Astrocyte of the cerebellum (primary cell): Measurements from ENCODE around the gene GMDS.

Source experiments
- DNase-seq: peaks from one replicate; pipeline ENCODE4 v3.0.0-alpha.2; 2011; ENCODE audit warnings: low read depth
- H3K4me3 ChIP-seq: 2 replicates; pipeline ENCODE4 v1.5.1; 2011; ENCODE audit warnings: mild to moderate bottlenecking, low read depth, low read length, moderate library complexity
- in situ Hi-C: cut with HindIII; loops from 2 replicates; pipeline ENCODE4 v1.10.0; 2017; ENCODE audit warnings: low sequenced_read_pairs
- TF ChIP-seq, protein P1 (sequence below): IDR thresholded peaks from 2 replicates; pipeline ENCODE4 v1.5.1; 2012; ENCODE audit warnings: low read length, low read depth, moderate library complexity, mild to moderate bottlenecking; ENCODE audit errors: missing control alignments

Gene GMDS

DNA sequence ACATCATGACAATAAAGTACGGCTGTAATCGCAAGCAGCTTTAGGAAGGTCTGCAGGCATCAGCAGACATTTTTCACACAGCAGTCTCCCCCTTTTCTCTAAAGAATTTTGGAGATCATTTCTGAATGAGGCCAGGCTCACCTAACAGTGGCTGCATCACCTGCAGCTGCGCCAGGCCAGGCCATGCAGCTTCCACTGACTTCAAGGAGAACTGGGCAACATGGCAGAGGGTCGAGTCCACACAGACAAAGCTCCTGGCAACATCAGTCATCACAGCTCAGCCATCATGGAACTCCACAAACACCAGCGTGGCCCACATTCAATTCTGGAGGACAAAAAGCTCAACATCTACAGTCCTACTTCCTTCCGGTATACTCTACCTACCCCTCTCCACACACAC, 653.5 kb downstream of the GMDS start:
- in situ Hi-C loops: no loop called here
- H3K4me3 ChIP-seq: no peak overlapping the region
- DNase-seq: no peak
- TF ChIP-seq, protein P1, sequence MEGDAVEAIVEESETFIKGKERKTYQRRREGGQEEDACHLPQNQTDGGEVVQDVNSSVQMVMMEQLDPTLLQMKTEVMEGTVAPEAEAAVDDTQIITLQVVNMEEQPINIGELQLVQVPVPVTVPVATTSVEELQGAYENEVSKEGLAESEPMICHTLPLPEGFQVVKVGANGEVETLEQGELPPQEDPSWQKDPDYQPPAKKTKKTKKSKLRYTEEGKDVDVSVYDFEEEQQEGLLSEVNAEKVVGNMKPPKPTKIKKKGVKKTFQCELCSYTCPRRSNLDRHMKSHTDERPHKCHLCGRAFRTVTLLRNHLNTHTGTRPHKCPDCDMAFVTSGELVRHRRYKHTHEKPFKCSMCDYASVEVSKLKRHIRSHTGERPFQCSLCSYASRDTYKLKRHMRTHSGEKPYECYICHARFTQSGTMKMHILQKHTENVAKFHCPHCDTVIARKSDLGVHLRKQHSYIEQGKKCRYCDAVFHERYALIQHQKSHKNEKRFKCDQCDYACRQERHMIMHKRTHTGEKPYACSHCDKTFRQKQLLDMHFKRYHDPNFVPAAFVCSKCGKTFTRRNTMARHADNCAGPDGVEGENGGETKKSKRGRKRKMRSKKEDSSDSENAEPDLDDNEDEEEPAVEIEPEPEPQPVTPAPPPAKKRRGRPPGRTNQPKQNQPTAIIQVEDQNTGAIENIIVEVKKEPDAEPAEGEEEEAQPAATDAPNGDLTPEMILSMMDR: no peak

DNA sequence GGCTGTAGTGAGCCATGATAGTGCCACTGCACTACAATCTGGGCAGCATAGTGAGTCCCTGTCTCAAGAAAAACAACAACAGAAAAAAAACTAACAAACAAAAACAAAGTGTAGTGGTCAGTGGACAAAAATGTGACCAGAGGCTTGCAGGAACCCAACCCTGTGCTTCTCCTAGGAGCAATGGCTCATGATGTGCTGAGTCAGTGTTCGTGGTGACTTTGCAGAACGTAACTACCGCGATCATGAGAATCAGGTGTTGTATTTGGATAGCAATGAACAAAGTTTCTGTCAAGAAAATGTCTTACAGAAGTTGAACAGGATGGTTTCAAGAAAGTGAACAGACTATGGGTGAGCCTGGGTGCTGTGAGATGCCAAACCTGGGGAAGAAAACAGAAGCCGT, 654.2 kb downstream of the GMDS start:
- no peak overlapping the region for H3K4me3 ChIP-seq
- TF ChIP-seq, protein P1: no peak
- no peak for DNase-seq
- in situ Hi-C loops: no loop called here

DNA sequence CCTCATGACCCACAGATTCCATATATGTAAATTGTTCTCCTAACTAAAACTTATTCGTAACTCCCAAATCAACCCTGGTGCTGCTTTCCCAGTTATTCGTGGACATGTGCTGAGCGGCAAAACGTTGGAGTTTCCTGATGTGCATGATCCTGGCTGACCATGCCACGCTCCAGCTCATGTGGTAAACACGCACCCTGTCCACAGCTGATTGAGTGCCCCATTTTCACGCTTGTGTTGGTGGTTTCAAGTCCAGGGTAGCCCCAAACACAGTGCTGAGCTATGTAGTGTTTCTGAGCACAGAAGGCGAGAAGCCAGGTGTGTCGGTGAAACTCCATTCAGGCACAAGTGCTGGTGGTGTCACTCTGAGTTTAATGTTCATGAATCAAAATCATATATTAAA, 654.8 kb downstream of the GMDS start:
- TF ChIP-seq, protein P1: no peak
- no peak for DNase-seq
- in situ Hi-C loops: no loop called here
- H3K4me3 ChIP-seq: no peak overlapping the region

DNA sequence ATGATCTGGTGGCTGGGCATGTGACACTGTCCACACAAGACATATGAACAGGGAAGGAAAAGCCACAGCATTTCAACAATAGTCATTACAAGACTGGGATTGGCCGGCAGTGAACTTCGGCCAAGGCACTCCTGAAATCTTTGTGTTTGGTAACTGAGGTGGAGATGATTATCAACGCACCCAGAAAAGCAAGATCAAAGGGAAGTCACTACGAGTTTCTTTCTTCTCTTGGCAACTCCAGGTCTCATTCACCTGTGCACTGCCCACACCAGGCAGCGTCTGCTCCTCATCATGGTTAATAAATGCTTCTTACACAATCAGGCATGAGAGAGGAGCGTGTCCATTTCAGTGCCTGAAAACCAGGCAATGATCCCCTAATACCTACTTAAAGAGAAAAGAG, 656.2 kb downstream of the GMDS start:
- no peak overlapping the region for H3K4me3 ChIP-seq
- TF ChIP-seq, protein P1: no peak
- DNase-seq: no peak
- in situ Hi-C loops: no loop called here

DNA sequence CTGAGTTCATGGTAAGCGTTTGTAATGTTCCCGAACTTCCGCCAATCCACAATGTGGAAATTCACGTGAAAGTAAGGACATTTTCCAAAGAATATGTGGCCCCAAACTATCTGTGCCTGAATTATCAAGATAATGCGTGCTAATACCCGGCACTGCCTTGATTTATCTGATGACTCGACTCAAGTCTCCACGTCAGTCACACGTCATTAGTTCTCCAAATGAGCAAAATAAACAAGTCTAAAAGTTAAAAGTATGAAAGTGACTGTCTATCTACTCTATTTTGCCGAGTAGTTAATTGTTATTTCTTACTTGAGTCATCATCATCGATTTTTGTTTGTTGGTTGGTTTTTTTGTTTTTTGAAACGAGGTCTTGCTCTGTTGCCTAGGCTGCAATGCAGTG, 657.4 kb downstream of the GMDS start:
- in situ Hi-C loops: no loop called here
- no peak overlapping the region for H3K4me3 ChIP-seq
- TF ChIP-seq, protein P1: no peak
- DNase-seq: no peak

DNA sequence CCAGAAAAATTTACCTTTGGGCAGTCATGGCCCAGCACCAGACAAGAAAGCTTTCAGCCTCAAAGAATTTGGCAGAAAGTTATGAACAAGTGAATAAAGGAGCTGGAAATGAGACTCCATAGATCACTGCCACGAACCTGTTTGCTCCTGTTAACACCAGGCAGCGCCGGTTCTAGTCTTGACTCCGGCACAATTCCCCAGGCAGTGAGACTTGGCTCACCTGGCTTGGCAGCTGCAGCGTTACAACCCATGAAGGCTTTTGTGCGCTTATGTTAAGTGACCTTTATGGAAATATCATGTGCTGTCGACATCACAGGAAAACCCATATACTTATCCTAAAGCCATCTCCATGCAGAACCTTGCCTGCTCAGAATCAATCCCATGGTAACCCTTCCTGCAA, 657.9 kb downstream of the GMDS start:
- TF ChIP-seq, protein P1: no peak
- no peak overlapping the region for H3K4me3 ChIP-seq
- DNase-seq: no peak
- in situ Hi-C loops: no loop called here
